Left lung (tissue), 10 donors: Measurements from ENCODE around the gene SIVA1. TPM values are rescaled to one million over a fixed set of nuclear protein-coding genes. Genes with fewer than 3 reads are reported as not detected.

Source experiments
- ATAC-seq: fragments of 200-7000 bp; cut with Tn5 transposase; one replicate; pipeline ENCODE4 v1.9.1; 2020; ENCODE audit warnings: moderate library complexity
- DNase-seq, 4 donors: peaks; one replicate each; pipeline ENCODE4 v3.0.0-alpha.2; 2013 to 2020
- H3K27ac ChIP-seq, 2 donors: fragments of 200-600 bp; sonication (generic) in 1 of 2; one replicate each; pipeline versions ENCODE4 v1.5.0 to v1.8.0; 2020 to 2021
- H3K27me3 ChIP-seq, 2 donors: fragments of 200-600 bp; sonication (generic) in 1 of 2; one replicate each; pipeline versions ENCODE4 v1.5.0 to v1.8.0; 2020 to 2021
- H3K36me3 ChIP-seq, 2 donors: fragments of 200-600 bp; sonication (generic) in 1 of 2; one replicate each; pipeline versions ENCODE4 v1.5.0 to v1.8.0; 2020 to 2021
- H3K4me1 ChIP-seq, 2 donors: fragments of 200-600 bp; one replicate each; pipeline ENCODE4 v1.8.0; 2021
- H3K4me3 ChIP-seq, 2 donors: fragments of 200-600 bp; sonication (generic) in 1 of 2; one replicate each; pipeline versions ENCODE4 v1.5.0 to v1.8.0; 2020 to 2021; ENCODE audit warnings: mild to moderate bottlenecking in 1 of 2
- H3K9me3 ChIP-seq, 2 donors: fragments of 200-600 bp; sonication (generic) in 1 of 2; one replicate each; pipeline versions ENCODE4 v1.5.0 to v1.8.0; 2020 to 2021
- intact Hi-C, 2 donors: fragments of 100-400 bp; cut with DNase I; formaldehyde crosslinking; loops; one replicate each; pipeline versions ENCODE4 v1.11.2 to v1.14.2; 2022
- polyA plus RNA-seq, 6 donors: library from polyadenylated mRNA; unstranded; fragments of 120-200 nt; gene quantifications; one replicate each; pipeline ENCODE4 v1.2.1, GENCODE V29; 2013; ENCODE audit not compliant: insufficient read length in 6 of 6
- total RNA-seq, 2 donors: library from RNA; stranded (reverse); fragmentation: NEBNext Ultra II Directional; extraction: Animal tissue kit (Norgen Biotek cat#: 25700); gene quantifications; one replicate each; pipeline ENCODE4 v1.2.1, GENCODE V29; 2021
- TF ChIP-seq, protein P1 (sequence below), 2 donors: fragments of 200-600 bp; sonication (generic) in 1 of 2; IDR thresholded peaks; one replicate each; pipeline versions ENCODE4 v1.5.0 to v1.8.0; 2021; ENCODE audit warnings: antibody characterized with exemption in 2 of 2
- donor health status: DM: no; HTN: yes; CAD: no.
- donor health status: DM: no; HTN: no; CAD: no.

Gene SIVA1
- total and polyA plus RNA-seq, 8 donors, result 54.4 to 88.4 (median 72.0) TPM

DNA sequence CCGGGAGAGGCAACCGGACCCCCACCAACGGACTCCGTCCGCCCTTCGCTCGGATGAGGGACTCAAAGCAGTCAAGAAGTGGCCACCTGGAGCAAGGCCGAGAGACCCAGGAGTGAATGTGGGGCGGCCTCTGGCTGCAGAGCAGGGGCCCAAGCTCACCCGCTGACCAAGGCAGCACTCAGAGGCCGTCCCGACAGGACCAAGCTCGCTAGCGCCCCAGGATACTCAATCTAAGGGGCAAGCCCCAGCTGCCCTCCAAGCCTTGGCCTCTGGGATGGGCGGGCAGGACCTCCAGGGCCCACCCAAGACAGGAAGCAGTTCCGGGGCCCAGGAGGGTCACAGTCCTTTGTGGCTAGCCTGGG, 41.7 kb downstream of the SIVA1 start:
- peak overlapping the region; percentile 79 to 81 for H3K27ac ChIP-seq
- H3K27me3 ChIP-seq, result no peaks in the 10 kb centered on the region
- H3K9me3 ChIP-seq, result no peaks in the 10 kb centered on the region
- DNase-seq (no peak), ATAC-seq (peak; percentile 25)
- intact Hi-C loops, result no loop called here
- peak overlapping the region; percentile 73 to 86 for H3K4me3 ChIP-seq
- H3K36me3 ChIP-seq, result peaks cover 0 to 30% of the 10 kb centered on the region in 2 donors
- H3K4me1 ChIP-seq, result peaks cover 29 to 72% of the 10 kb centered on the region in 2 donors
- TF ChIP-seq, protein P1, sequence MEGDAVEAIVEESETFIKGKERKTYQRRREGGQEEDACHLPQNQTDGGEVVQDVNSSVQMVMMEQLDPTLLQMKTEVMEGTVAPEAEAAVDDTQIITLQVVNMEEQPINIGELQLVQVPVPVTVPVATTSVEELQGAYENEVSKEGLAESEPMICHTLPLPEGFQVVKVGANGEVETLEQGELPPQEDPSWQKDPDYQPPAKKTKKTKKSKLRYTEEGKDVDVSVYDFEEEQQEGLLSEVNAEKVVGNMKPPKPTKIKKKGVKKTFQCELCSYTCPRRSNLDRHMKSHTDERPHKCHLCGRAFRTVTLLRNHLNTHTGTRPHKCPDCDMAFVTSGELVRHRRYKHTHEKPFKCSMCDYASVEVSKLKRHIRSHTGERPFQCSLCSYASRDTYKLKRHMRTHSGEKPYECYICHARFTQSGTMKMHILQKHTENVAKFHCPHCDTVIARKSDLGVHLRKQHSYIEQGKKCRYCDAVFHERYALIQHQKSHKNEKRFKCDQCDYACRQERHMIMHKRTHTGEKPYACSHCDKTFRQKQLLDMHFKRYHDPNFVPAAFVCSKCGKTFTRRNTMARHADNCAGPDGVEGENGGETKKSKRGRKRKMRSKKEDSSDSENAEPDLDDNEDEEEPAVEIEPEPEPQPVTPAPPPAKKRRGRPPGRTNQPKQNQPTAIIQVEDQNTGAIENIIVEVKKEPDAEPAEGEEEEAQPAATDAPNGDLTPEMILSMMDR (IDR thresholded peaks at IDR 0.05), result no peak

DNA sequence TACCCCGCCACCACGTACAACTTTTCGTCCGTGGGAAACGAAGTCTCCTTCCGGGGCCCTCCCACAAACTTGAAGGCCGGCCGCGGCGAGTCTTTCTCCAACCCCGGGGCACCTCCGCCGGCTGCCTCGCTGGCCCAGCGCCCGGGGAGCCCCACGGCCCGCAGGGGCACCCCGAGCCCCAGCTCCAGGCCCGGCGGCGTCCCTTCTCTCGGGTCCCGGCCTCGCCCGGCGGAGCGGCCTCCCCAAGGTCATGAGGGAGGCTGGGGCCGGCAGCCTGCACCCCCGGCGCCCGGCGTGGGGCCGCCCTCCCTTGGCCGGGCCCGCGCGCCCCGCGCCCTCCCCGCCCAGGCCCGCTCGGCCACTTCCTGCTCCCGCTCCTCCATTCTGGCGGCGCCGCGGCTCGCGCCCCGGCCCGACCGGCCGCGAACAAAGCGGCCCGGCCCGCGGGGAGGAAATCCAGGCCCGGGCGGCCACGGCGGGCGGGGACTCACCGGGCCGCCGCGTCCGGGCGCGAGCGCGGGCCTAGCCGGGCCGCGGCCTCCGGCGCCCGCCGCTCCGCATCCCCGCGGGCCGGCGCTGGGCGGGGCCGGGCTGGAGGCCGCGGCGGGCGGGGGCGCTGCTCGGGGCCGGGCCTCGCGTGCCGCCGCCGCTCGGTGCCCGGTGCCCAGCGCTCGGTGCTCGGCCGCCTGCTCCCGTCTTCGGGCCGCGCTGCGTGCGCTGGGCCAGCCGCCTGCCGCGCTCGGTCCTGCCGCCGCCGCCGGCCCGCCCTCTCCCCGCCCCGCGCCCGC, 42.2 kb downstream of the SIVA1 start, which contains the start of gene AKT1:
TSS of gene AKT1 (minus strand) at position 756 of the 788 bp plus-strand sequence. CDS start 3,105 bp downstream, outside the sequence.
- H3K27ac ChIP-seq, result peak within 1 kb of the TSS; percentile 79 to 81
- peak in 1 of 4 donors; percentile 92 for DNase-seq
- intact Hi-C loops, result no loop called here
- peaks cover 29 to 77% of the 10 kb centered on the region in 2 donors for H3K4me1 ChIP-seq
- TF ChIP-seq, protein P1 (IDR thresholded peaks at IDR 0.05), result no peak
- H3K27me3 ChIP-seq, result peaks cover 0 to 4% of the 10 kb centered on the region in 2 donors
- no peak for ATAC-seq
- H3K9me3 ChIP-seq, result no peaks in the 10 kb centered on the region
- H3K4me3 ChIP-seq, result peak within 1 kb of the TSS; percentile 73 to 86
- H3K36me3 ChIP-seq, result peaks cover 0 to 25% of the 10 kb centered on the region in 2 donors

- Histone ChIP-seq H3K4me1 (peaks cover 29 to 74% of the 10 kb centered on the region in 2 donors), H3K36me3 (peaks cover 0 to 16% of the 10 kb centered on the region in 2 donors), H3K27ac (peak overlapping the region; percentile 71), H3K4me3 (peak overlapping the region; percentile 19 to 45), H3K9me3 (no peaks in the 10 kb centered on the region), H3K27me3 (peaks cover 0 to 6% of the 10 kb centered on the region in 2 donors)
- TF ChIP-seq, protein P1 (IDR thresholded peaks at IDR 0.05), result no peak
- DNase-seq, result no peak
- intact Hi-C loops, result no loop called here
- ATAC-seq, result peak; percentile 25
Observed at GRCh38 chr14:104795781-104796686, 43.1 kb downstream of the SIVA1 start.

DNA sequence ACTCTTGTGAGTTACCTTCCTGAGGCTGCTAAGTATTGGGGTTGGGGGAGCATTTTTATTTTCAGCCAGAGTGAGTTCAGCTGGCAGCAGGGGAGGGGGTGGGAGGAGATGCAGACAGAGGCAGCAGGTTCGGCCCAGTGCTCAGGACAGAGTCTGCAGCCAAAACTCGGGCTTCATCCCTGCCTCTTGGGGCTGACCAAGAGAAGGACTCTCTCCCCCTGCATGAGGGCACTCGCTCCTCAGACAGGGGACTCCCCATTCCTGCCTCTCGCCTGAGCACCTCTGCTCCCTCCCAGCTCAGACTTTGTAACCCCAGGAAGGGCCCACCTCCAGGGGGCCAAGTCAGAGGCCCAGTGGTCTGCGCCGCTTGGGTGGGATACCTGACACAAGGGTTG, 43.7 kb downstream of the SIVA1 start:
- Histone ChIP-seq H3K27ac (peak overlapping the region in 1 of 2 donors; percentile 48), H3K4me1 (peaks cover 35 to 75% of the 10 kb centered on the region in 2 donors), H3K36me3 (peaks cover 0 to 10% of the 10 kb centered on the region in 2 donors), H3K27me3 (peaks cover 0 to 13% of the 10 kb centered on the region in 2 donors), H3K4me3 (no peak overlapping the region), H3K9me3 (no peaks in the 10 kb centered on the region)
- intact Hi-C loops, result no loop called here
- TF ChIP-seq, protein P1 (IDR thresholded peaks at IDR 0.05), result no peak
- DNase-seq (no peak), ATAC-seq (no peak)
